GM18526 (cell line): ENCODE measurements around the gene CA4.

ENCODE experiments used
- POLR2A ChIP-seq: IDR thresholded peaks from 3 replicates; pipeline ENCODE4 v1.6.1; 2011; ENCODE audit not compliant: insufficient read length; ENCODE audit errors: extremely low read depth

The CA4 gene

DNA sequence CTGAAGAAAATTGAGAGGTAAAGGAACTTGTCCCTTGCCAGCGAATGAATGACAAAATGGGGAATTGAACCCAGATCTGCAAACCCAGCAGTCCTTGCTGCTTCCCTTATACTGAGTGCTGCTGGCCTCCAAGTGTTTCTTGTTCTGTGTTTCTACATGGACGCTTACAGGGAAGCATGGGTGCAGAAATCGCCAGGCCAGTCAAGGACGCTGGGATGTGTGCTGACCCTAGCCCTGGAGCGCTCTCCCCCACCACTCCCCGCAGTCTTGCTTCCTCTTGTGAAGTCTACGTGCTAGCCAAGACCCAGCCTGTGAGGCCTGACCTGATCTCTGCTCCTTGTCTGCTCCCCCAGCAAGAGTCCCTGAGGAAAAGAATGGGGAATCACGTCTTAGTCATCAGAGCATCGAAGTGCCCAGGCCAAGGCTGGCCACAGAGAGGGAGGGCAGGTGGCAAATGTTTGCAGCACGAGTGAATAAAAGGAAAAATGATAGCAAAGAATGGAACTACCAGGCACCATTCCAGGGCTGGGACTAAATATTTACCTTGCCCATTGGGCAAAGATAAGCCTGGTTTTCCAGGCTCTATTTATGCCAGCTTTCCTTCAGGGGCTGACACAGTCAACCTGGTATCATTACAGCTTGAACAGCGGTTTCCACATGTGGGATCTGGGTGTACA is 17.4 kb downstream of the CA4 start:
- TF ChIP-seq POLR2A: no peak

DNA sequence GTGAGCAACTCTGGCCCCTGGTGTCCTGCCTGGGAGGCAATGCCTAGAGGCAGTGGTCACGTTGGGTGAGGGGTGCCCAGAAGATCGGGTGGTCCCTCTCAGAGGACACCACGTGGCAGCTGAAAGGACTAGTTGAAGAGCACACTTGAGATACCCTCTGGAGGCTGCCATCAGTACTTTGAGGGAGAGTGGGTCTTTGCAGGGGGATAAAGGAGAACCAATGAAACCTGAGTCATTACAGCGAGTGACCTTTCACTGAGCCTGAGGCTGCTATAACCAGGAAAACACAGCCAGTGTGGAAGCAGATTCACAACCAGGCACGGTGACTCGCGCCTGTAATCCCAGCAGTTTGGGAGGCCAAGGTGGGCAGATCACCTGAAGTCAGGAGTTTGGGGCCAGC is 18.9 kb downstream of the CA4 start:
- no peak for TF ChIP-seq POLR2A

DNA sequence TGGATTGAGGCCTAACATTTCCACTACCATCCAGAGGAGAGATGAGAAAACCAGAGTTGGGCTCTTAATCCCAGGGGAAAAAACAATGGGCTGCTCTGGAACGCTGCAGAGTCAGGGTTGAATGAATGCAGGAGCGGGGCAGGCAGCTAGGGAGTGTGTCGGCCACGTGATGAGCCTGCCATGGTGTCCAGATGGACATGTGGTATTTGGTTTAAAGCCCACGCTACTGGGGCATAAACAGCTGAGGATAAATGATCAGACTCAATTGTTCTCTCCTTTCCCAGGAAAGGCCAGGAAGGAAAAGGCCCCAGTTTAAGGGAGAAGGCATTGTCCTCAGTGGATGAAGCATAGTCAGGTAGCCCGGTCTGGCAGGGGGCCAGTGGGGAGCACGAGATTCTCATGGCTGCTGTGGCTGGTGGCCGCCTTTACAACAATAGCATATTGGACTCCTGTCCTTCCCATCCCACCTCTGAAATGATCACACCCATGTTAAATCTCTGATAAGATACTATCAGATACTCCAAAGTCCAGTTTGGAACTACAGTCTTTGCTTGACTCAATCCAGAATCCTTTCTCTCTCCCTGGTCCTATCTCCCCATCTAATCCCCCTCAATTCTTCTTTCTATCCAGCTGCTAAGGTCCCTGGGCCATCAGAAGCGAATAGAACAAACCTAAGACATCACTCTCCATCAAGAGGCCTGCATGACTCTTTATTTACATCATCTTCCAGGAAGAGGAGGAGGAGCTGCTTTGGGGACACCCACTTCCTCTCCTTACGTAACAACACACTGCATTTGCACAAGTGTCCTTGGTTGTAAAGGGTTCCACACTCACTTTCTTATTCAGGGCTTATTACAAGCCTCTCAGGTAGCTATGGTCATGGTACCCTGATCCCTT is 20.4 kb downstream of the CA4 start:
- TF ChIP-seq POLR2A: no peak

DNA sequence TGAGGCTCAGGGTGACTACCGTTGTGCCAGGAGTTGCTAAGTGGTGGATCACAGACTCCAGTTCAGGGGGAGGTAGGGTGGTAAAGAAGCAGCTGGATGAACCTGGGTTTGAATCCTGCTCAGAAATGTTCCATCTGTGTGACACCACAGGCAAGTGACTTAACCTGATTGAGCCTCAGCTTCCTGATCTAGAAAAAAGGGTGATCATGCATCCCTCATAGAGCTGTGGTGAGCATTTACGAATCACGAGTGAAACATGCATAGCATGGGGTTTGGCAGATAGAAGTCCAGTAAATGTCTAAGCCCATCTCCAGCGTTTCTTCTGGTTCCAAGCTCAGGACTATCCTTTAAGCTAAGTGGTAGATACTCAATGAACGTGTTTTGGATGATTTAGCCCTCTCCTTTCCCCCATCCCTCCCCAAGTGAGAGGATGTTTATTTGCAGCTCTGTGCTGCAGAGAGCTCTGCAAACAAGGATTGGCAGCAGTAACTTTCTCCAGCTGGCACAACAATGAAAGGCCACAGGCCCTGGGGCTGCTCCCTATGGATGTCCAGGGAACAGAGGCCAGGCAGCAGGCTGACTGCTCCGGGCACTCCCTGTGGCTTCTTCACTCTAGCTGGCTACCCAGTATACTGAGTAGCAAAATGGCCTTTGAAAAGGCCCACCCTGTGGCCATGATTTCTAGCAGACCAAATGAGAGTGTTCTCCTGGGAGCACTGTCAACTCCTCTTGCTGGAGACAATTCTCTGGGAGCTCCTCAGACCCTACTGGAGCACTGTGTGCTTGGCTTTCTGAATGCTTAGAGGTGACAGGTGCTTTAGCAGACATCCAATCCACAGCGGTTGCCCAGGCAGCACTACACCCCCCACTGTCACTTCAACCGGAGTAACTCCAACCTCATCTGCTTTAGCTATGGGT is 21.3 kb downstream of the CA4 start:
- TF ChIP-seq POLR2A: no peak

DNA sequence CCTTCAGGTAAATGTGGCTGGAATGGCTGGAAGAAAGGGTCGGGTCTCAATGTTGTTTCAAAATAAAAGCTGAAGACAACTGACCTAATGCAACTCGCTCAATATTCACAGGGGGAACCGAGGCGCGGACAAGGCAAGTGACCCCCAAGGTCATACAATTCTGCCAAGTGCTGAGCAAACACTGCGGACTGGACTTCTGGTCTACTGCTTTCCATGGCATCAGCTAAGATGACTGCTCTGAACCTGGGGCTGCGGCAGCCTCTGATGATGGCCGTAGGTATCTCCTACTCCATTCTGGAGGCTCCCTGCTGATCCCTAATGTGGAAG is 21.9 kb downstream of the CA4 start:
- no peak for TF ChIP-seq POLR2A

DNA sequence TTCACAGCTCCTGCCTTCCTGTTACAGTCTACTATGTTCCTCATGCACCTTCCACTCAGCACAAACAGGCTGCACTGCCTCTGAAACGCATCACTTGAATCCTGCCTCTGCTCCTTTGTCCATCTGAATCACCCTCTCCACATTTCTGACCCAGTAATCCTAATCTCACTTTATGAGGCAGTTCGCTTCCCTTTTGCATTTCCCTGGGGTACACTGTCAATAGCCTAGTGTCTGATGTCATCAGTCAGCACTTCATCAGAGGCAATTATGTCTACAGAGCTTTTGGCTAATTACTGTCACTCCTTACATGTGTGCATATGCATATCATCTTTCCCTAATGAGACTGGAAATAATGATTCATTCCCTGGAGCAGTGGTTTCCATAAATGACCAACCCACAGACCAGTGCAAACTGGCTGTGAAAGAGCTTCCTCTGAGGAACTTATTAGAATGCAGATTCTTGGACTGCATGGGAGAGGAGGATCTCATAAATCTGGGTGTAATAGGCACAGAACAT is 23.6 kb downstream of the CA4 start:
- no peak for TF ChIP-seq POLR2A

DNA sequence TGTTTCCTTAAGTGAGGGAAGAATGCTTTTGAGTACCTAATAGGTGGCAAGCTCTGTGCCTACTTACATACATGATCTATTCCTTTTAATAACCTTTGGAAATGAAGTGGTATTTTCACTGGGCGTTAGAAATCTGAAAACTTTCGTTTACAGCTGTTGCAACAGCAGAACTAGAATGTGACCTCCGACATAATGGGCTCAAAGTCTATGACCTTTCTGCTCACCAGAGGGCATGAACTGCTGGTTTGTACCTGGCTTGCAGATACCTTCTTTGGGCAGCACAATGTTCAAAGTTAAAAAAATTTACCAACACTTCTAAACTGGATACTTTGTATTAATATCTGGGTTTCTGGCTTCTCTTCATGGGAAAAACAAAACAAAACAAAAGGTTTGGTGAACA is 24.3 kb downstream of the CA4 start:
- no peak for TF ChIP-seq POLR2A

DNA sequence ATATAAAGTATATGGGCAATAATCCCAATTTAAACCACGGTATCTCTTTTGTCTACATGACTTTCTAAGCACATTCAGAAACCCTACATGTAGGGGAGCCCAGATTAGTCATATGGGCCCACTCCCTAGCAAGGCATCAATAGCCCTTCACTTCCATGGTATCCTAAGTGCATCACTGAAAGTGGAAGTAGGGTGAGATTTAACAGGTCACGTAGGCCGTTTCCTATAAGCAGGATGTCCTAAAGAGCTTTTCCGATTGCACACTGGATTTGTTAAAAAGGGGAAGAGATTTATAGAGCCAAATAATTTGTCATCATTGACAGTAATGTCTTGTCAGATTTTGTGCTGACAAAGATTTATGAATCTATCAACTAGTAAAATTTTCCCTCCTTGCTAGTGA is 39.0 kb downstream of the CA4 start:
- TF ChIP-seq POLR2A: no peak

DNA sequence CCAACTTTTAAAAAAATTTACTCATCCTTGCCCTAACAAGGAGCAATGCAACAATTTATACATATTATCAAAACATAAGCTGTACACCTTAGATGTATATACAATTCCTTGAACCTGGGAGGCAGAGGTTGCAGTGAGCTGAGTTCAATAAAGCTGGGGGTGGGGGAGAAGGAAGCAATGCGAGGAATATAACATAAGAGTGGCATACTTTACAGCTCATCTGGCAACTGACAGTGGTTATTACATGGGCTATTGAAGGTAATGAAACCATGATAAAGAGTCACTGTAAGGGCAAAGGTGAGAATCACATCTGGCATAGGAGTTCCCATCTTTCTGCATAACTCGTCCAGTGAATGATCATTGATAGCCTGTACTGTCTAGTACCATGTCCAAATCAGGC is 43.7 kb downstream of the CA4 start:
- no peak for TF ChIP-seq POLR2A
